ENCODE results near the gene KIAA1671. TPM values are rescaled to one million over a fixed set of nuclear protein-coding genes. Genes with fewer than 3 reads are reported as not detected.
A peak's percentile ranks its signal among the peaks of the same experiment; 100 is the strongest.

Gene KIAA1671
- total RNA-seq, 2 donors from 2014 or later: 16.8 to 21.7 TPM

DNA sequence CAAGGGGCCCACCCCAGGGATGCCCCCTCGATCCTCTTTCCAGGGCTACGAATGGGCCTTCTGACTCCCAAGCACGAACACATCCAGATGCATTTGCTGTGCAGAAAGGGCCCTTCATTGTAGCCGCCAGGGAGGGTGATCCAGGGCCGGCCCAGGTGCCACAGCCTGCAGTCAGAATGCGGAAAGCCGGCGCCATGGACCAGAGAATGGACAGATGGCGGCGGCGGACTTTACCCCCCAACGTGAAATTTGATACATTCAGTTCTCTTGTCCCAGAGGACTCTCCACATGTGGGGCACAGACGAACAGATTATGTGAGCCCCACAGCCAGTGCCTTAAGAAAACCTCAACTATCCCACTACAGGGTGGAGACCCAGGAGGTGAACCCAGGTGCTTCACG, 87.2 kb downstream of the KIAA1671 start:
- Histone ChIP-seq H3K9me3 (no peaks in the 10 kb centered on the region), H3K4me1 (peaks cover 0 to 13% of the 10 kb centered on the region in 2 donors), H3K27ac (no peak overlapping the region), H3K4me3 (no peak overlapping the region), H3K36me3 (peaks cover 23% of the 10 kb centered on the region), H3K27me3 (no peaks in the 10 kb centered on the region)
- TF ChIP-seq, protein P1, sequence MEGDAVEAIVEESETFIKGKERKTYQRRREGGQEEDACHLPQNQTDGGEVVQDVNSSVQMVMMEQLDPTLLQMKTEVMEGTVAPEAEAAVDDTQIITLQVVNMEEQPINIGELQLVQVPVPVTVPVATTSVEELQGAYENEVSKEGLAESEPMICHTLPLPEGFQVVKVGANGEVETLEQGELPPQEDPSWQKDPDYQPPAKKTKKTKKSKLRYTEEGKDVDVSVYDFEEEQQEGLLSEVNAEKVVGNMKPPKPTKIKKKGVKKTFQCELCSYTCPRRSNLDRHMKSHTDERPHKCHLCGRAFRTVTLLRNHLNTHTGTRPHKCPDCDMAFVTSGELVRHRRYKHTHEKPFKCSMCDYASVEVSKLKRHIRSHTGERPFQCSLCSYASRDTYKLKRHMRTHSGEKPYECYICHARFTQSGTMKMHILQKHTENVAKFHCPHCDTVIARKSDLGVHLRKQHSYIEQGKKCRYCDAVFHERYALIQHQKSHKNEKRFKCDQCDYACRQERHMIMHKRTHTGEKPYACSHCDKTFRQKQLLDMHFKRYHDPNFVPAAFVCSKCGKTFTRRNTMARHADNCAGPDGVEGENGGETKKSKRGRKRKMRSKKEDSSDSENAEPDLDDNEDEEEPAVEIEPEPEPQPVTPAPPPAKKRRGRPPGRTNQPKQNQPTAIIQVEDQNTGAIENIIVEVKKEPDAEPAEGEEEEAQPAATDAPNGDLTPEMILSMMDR (IDR thresholded peaks at IDR 0.05): no peak
- DNase-seq (ENCODE audit: low spot score): no peak

DNA sequence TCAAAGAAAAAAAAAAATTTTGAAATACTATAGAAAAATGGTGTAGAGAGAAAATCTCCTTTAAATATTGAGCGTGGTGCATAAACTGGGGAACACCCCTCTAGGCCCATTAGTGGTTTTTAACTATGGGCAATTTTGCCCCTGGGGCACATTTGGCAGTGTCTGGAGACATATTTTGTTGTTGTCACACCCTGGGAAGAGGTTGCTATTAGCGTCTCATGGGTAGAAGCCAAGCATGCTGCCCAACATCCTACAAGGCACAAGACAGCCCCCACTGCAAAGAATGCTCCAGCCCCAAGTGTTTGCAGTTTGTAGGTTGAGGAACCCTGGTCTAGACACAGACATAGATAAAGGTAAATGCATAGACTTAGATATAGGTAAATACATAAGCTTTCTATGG, 92.6 kb downstream of the KIAA1671 start:
- peaks cover 13% of the 10 kb centered on the region for H3K36me3 ChIP-seq
- no peaks in the 10 kb centered on the region for H3K9me3 ChIP-seq
- no peak overlapping the region for H3K4me3 ChIP-seq
- peaks cover 0 to 29% of the 10 kb centered on the region in 2 donors for H3K4me1 ChIP-seq
- TF ChIP-seq, protein P1 (IDR thresholded peaks at IDR 0.05): no peak
- DNase-seq (ENCODE audit: low spot score): no peak
- no peaks in the 10 kb centered on the region for H3K27me3 ChIP-seq
- H3K27ac ChIP-seq: no peak overlapping the region

DNA sequence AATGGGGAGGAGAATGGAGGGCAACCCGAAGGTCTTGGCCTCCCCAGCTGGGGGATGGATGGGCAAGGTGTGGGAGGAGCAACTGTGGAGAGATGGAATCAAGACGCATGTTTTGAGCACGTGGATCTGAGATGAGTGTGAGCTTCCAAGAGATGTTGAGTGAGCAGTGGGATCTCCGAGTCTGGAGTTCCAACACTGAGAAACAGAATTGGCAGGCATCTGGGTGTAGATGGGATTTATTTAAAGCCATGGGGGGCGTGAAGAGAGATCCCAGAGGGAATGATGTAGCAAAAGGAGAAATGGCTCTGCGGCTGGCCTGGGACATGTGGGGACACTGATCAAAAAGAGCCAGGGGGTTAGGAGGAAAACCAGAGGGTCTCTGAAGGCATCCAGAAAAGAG, 95.6 kb downstream of the KIAA1671 start:
- no peaks in the 10 kb centered on the region for H3K27me3 ChIP-seq
- no peak overlapping the region for H3K4me3 ChIP-seq
- peaks cover 12% of the 10 kb centered on the region for H3K36me3 ChIP-seq
- no peak overlapping the region for H3K27ac ChIP-seq
- H3K4me1 ChIP-seq: peaks cover 0 to 44% of the 10 kb centered on the region in 2 donors
- TF ChIP-seq, protein P1 (IDR thresholded peaks at IDR 0.05): no peak
- H3K9me3 ChIP-seq: no peaks in the 10 kb centered on the region
- DNase-seq (ENCODE audit: low spot score): no peak

DNA sequence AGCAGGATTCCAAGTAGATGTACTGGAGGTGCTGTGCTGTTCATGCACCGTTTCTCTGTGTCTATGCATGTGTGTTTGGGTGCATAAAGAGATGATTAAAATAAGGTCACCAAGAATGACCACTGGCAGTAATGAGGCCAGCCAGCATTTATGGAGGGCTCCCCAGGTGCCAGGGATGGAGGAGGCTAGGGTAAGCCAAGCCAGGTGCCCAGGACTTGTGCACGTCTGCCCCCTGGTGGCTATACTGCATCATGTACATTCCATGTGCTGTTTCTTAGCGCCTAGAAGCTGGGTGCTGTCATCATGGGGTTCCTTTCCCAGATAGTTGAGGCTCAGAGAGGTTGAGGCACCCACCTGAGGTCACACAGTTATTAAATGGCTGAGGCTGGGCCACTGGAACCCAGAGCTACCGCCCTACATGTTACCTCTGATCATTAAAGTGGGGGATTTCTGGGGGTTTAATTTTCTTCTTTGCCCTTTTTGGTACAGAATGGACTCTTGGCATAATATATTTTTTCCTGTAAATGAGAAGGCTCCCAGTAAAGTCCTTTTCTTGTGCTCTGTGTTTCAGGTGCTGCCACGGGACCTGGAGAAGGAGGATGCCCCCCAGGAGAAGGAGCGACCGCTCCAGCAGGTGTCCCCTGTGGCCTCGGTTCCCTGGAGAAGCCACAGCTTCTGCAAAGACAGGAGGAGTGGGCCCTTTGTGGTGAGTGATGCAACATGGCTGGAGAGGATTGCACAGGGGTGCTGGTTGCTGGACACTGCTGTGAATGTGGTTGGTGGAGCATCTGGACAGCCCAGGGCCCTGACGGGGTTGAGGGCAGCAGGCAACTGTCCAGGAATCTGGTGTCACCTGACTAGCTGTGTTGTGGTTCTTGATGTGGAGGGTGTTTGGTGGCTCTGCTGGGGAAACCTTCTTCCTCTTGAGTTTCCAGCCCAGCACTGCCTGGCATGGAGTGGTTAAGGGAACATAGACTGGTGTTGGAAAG, 96.4 kb downstream of the KIAA1671 start:
- DNase-seq (ENCODE audit: low spot score): peak; percentile 69
- H3K36me3 ChIP-seq: peaks cover 12% of the 10 kb centered on the region
- H3K9me3 ChIP-seq: no peaks in the 10 kb centered on the region
- peaks cover 0 to 39% of the 10 kb centered on the region in 2 donors for H3K4me1 ChIP-seq
- no peak overlapping the region for H3K4me3 ChIP-seq
- no peaks in the 10 kb centered on the region for H3K27me3 ChIP-seq
- no peak overlapping the region for H3K27ac ChIP-seq
- TF ChIP-seq, protein P1 (IDR thresholded peaks at IDR 0.05): peak; percentile 86 to 96

DNA sequence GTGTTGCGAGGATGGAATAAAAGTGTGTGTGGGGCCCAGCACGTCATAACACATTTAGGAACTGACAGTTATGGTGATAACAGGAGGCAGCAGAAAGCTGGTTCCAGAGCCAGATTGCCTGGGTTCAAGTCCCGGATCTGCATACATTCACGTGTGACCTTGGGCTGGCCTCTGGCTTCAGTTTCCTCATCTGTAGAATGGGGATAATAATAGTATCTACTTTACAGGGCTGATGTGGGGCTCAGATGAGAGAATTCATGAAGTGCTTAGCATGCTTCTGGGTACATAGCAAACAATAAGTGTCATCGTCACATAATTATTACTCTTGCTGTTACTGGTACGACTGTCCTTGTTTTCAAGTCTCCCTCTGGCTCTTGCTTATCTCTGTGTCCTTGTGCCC, 97.3 kb downstream of the KIAA1671 start:
- H3K27ac ChIP-seq: no peak overlapping the region
- no peaks in the 10 kb centered on the region for H3K9me3 ChIP-seq
- no peak overlapping the region for H3K4me3 ChIP-seq
- peaks cover 0 to 38% of the 10 kb centered on the region in 2 donors for H3K4me1 ChIP-seq
- no peak for DNase-seq (ENCODE audit: low spot score)
- TF ChIP-seq, protein P1 (IDR thresholded peaks at IDR 0.05): no peak
- H3K27me3 ChIP-seq: no peaks in the 10 kb centered on the region
- H3K36me3 ChIP-seq: peaks cover 12% of the 10 kb centered on the region
